Kidney (tissue), 14 donors: Measurements from ENCODE around the gene ADARB2. TPM values are rescaled to one million over a fixed set of nuclear protein-coding genes. Genes with fewer than 3 reads are reported as not detected.

Experiments
- DNase-seq, 5 donors: peaks; one replicate each; pipeline ENCODE4 v3.0.0-alpha.2; 2013 to 2020
- FAIRE-seq: peaks from 2 replicates; lab custom pipeline; 2012; peaks lifted over from hg19 to GRCh38; lab: Jason Lieb, UNC
- H3K27ac ChIP-seq, 2 donors: one replicate each; pipeline ENCODE4 v1.7.0; 2013; ENCODE audit warnings: low read depth in 2 of 2, low read length in 2 of 2, inconsistent platforms in 1 of 2
- H3K27me3 ChIP-seq: one replicate; pipeline ENCODE4 v1.7.1; 2013; ENCODE audit warnings: low read length, inconsistent platforms; ENCODE audit not compliant: control insufficient read depth, insufficient read depth
- H3K36me3 ChIP-seq, 3 donors: one replicate each; pipeline versions ENCODE4 v1.7.0 to v1.7.1; 2013; ENCODE audit warnings: low read length in 3 of 3, control low read depth in 1 of 3, inconsistent platforms in 1 of 3; ENCODE audit not compliant: insufficient read depth in 3 of 3, control insufficient read depth in 2 of 3
- H3K4me1 ChIP-seq, 3 donors: one replicate each; pipeline versions ENCODE4 v1.7.0 to v1.7.1; 2013; ENCODE audit warnings: low read length in 3 of 3, inconsistent platforms in 1 of 3, low read depth in 1 of 3; ENCODE audit not compliant: control insufficient read depth in 2 of 3, insufficient read depth in 2 of 3
- H3K4me3 ChIP-seq, 3 donors: one replicate each; pipeline versions ENCODE4 v1.7.0 to v1.8.1; 2013; ENCODE audit warnings: low read length in 3 of 3, control low read depth in 1 of 3, inconsistent platforms in 1 of 3
- H3K9ac ChIP-seq, 3 donors: one replicate each; pipeline versions ENCODE4 v1.7.0 to v1.7.1; 2013; ENCODE audit warnings: low read length in 3 of 3, control low read depth in 1 of 3, inconsistent platforms in 1 of 3
- H3K9me3 ChIP-seq, 3 donors: one replicate each; pipeline versions ENCODE4 v1.7.0 to v1.7.1; 2013; ENCODE audit warnings: low read length in 3 of 3, control low read depth in 1 of 3, inconsistent platforms in 1 of 3; ENCODE audit not compliant: control insufficient read depth in 2 of 3, insufficient read depth in 1 of 3
- intact Hi-C: fragments of 100-400 bp; cut with DNase I; formaldehyde crosslinking; loops from one replicate; pipeline ENCODE4 v1.11.1; 2022
- polyA plus RNA-seq: library from polyadenylated mRNA; stranded (reverse); fragments of 350-450 nt; fragmentation: Illumina TruSeq; extraction: RNeasy Lipid Tissue Mini Kit (QIAGEN cat#74804); gene quantifications from one replicate; pipeline ENCODE4 v1.2.3, GENCODE V29; 2014; ENCODE audit warnings: low read depth, low replicate concordance; ENCODE audit not compliant: insufficient read depth
- total RNA-seq: library from RNA; stranded (reverse); fragmentation: NEBNext Ultra II Directional; extraction: Animal tissue kit (Norgen Biotek cat#: 25700); gene quantifications from one replicate; pipeline ENCODE4 v1.2.1, GENCODE V29; 2021
- TF ChIP-seq, protein P1 (sequence below): IDR thresholded peaks from 3 replicates; pipeline ENCODE4 v1.5.1; 2012; ENCODE audit warnings: mild to moderate bottlenecking, moderate library complexity, borderline replicate concordance; ENCODE audit not compliant: insufficient read depth; ENCODE audit errors: extremely low read depth
- donor health status: control.
- donor health status: control.
- donor health status: control.
- donor health status: control.
- donor health status: control.
- donor health status: DM: yes; HTN: yes; CAD: no.
- donor health status: Normal renal cell carcinoma (clear cell type).

ADARB2 gene
- total and polyA plus RNA-seq, 2 donors from 2014 or later: 1.0 to 1.3 TPM

DNA sequence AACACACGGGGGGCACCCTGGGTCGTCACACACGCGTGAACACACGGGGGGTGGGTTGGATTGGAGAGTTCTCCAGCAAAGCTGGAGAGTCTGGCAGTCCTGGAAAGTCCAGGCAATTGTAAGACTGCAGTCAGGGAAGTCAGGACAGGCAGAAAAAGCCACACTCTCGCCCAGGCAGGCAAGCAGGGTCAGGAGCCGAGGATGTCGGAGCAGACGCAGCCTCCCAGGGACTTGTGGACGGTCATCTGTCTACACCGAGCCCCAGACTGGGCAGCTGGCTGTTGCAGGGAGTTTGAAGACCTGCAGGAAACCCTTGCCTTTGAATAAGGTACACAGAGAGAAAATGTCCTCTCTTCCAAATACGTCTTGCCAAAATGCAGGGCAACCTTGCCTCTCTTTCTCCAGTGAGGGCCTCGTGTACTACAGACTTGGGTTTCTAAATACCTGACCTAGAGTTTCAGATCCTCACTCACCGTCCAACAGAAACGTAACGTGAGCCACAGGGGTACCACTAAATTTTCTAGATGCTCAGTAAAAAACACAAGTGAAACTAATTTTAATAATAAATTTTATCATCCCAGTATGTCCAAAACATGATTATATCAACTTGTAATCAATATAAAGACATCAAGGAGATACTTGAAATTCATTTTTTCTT is 176.7 kb downstream of the ADARB2 start:
- H3K9me3 ChIP-seq: no peaks in the 10 kb centered on the region
- no peaks in the 10 kb centered on the region for H3K4me1 ChIP-seq
- H3K27ac ChIP-seq: no peak overlapping the region
- H3K9ac ChIP-seq: no peak overlapping the region
- H3K27me3 ChIP-seq: no peaks in the 10 kb centered on the region
- TF ChIP-seq, protein P1, sequence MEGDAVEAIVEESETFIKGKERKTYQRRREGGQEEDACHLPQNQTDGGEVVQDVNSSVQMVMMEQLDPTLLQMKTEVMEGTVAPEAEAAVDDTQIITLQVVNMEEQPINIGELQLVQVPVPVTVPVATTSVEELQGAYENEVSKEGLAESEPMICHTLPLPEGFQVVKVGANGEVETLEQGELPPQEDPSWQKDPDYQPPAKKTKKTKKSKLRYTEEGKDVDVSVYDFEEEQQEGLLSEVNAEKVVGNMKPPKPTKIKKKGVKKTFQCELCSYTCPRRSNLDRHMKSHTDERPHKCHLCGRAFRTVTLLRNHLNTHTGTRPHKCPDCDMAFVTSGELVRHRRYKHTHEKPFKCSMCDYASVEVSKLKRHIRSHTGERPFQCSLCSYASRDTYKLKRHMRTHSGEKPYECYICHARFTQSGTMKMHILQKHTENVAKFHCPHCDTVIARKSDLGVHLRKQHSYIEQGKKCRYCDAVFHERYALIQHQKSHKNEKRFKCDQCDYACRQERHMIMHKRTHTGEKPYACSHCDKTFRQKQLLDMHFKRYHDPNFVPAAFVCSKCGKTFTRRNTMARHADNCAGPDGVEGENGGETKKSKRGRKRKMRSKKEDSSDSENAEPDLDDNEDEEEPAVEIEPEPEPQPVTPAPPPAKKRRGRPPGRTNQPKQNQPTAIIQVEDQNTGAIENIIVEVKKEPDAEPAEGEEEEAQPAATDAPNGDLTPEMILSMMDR: no peak
- FAIRE-seq (no peak), DNase-seq (peak in 1 of 5 donors; percentile 48)
- H3K4me3 ChIP-seq: no peak overlapping the region
- intact Hi-C loops: no loop called here
- H3K36me3 ChIP-seq: no peaks in the 10 kb centered on the region

DNA sequence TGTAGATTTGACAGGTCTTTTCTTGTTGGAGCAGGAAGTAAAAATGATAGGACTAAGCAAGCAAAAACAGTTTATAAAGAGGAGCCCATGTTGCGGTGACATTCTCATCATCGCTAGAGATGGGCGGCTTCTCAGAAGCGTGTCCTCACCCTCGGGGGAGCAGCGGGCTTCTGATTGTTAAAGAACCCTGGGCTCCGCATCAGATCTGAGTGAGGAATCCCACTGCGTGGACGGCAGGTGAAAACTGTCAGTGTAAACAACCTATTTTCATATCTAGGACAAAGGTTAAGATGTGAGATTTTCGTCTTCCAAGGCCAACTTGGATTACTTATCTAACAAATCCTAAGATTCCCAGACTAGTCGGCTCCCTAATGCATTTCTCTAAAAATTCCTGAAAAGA is 177.6 kb downstream of the ADARB2 start:
- H3K27me3 ChIP-seq: no peaks in the 10 kb centered on the region
- no peaks in the 10 kb centered on the region for H3K9me3 ChIP-seq
- H3K36me3 ChIP-seq: no peaks in the 10 kb centered on the region
- intact Hi-C loops: no loop called here
- TF ChIP-seq, protein P1: no peak
- DNase-seq: no peak
- no peak overlapping the region for H3K4me3 ChIP-seq
- no peaks in the 10 kb centered on the region for H3K4me1 ChIP-seq
- no peak overlapping the region for H3K9ac ChIP-seq
- FAIRE-seq: no peak
- no peak overlapping the region for H3K27ac ChIP-seq

DNA sequence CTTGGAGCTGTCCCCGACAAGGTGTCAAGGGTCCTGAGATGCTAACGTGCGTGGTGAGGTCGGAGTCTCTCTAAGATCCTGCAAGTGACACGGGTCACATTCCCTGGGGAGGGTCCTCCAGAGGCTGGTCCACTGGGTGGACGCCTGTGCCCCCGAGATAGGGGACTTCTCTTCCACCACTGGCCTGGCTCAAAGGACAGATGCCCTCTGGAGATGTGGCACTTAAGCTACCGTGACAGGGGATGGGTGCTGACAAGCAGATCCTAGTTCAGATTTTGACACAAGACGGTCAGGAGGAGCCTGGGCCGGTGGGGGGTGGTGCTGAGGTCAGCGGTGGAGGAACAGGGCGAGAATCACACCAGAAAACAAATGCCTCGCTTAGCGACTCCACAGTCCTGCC is 178.0 kb downstream of the ADARB2 start:
- Histone ChIP-seq H3K36me3 (no peaks in the 10 kb centered on the region), H3K4me3 (no peak overlapping the region), H3K27me3 (no peaks in the 10 kb centered on the region), H3K9ac (no peak overlapping the region), H3K4me1 (no peaks in the 10 kb centered on the region), H3K27ac (no peak overlapping the region), H3K9me3 (no peaks in the 10 kb centered on the region)
- DNase-seq (peak in 1 of 5 donors; percentile 47), FAIRE-seq (no peak)
- intact Hi-C loops: no loop called here
- TF ChIP-seq, protein P1: no peak
